Bronchial epithelial cell (primary cell): Measurements from ENCODE around the gene MTR. TPM values are rescaled to one million over a fixed set of nuclear protein-coding genes. Genes with fewer than 3 reads are reported as not detected.

Experiments
- DNase-seq: peaks from one replicate; pipeline ENCODE4 v3.0.0-alpha.2; 2010; ENCODE audit warnings: low read depth
- FAIRE-seq: peaks from 2 replicates; lab custom pipeline; 2011; peaks lifted over from hg19 to GRCh38; lab: Jason Lieb, UNC
- H3K27me3 ChIP-seq: 2 replicates; pipeline ENCODE4 v1.5.1; 2011; ENCODE audit warnings: low read length; ENCODE audit not compliant: control insufficient read depth, insufficient read depth
- H3K36me3 ChIP-seq: 2 replicates; pipeline ENCODE4 v1.5.1; 2011; ENCODE audit warnings: low read length; ENCODE audit not compliant: control insufficient read depth, insufficient read depth
- H3K4me3 ChIP-seq: 2 replicates; pipeline ENCODE4 v1.5.1; 2011; ENCODE audit warnings: mild to moderate bottlenecking, low read depth, low read length, control low read depth
- total RNA-seq: library from RNA; depleted of rRNA; stranded (reverse); fragments of >200 nt; gene quantifications from 2 replicates; pipeline ENCODE4 v1.2.1, GENCODE V29; 2014
- TF ChIP-seq, protein P1 (sequence below): IDR thresholded peaks from 2 replicates; pipeline ENCODE4 v1.5.1; 2011; ENCODE audit warnings: mild to moderate bottlenecking, moderate library complexity, low read length, control low read depth, inconsistent platforms; ENCODE audit not compliant: insufficient read depth, severe bottlenecking

The MTR gene
- total RNA-seq, 1 donor from 2014 or later = 13.4 TPM

DNA sequence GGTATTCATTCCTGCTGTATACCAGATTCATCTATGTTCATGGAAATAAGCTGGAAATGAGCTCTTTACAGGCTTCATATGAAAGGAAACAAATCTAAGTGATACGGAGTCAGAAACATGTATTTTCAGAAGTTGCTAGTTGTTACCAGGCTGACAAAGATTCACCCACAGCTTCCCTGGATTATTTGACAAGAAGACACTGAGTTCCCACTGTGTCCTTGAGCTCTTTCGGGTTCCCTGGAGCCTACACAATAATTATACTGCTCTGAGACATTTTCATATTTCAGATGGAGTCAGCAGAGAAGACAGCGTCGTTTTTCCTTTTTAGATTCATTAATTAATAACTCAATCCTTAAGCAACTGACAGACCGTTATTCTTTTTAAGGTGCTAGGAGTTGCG, 29.3 kb upstream of the MTR start:
- Histone ChIP-seq H3K4me3 (no peak overlapping the region), H3K36me3 (no peaks in the 10 kb centered on the region), H3K27me3 (no peaks in the 10 kb centered on the region)
- FAIRE-seq = no peak
- TF ChIP-seq, protein P1, sequence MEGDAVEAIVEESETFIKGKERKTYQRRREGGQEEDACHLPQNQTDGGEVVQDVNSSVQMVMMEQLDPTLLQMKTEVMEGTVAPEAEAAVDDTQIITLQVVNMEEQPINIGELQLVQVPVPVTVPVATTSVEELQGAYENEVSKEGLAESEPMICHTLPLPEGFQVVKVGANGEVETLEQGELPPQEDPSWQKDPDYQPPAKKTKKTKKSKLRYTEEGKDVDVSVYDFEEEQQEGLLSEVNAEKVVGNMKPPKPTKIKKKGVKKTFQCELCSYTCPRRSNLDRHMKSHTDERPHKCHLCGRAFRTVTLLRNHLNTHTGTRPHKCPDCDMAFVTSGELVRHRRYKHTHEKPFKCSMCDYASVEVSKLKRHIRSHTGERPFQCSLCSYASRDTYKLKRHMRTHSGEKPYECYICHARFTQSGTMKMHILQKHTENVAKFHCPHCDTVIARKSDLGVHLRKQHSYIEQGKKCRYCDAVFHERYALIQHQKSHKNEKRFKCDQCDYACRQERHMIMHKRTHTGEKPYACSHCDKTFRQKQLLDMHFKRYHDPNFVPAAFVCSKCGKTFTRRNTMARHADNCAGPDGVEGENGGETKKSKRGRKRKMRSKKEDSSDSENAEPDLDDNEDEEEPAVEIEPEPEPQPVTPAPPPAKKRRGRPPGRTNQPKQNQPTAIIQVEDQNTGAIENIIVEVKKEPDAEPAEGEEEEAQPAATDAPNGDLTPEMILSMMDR = no peak
- DNase-seq = no peak

DNA sequence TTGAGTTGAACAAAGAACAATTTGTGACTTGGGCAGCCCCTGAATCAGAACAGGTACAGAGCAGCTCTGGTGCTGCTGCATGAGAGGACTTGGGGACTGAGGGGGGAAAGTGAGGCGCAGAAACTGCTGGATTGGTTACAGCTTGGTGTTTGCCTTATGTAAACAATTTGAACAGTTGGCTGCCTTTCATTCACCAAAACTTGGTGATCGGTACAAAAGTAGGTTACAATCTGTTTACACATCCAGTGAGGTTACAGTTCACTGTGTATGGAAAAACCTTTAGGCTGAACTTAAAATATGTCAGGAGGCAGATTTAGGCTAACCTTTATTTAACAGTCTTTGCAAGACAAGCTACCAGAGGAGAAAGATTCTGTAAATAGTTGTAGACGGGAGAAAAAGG, 28.6 kb upstream of the MTR start:
- no peaks in the 10 kb centered on the region for H3K27me3 ChIP-seq
- no peak for FAIRE-seq

DNA sequence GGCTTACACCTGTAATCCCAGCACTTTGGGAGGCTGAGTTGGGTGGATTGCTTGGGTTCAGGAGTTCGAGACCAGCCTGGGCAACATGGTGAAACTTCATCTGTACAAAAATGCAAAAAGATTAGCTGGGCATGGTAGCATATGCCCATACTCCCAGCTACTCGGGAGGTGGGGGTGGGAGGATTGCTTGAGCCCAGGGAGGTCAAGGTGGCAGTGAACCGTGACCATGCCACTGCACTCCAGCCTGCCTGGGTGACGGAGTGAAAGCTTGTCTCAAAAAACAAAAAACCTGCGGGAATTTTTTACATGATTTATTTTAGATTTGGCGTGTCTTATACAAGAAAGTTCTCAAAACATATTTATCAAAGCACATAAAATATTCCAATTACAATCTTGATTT, 27.8 kb upstream of the MTR start:
- no peaks in the 10 kb centered on the region for H3K27me3 ChIP-seq
- no peak for DNase-seq
- TF ChIP-seq, protein P1 = no peak
- FAIRE-seq = no peak
- no peak overlapping the region for H3K4me3 ChIP-seq
- no peaks in the 10 kb centered on the region for H3K36me3 ChIP-seq

More for the DNA sequence above, 28.6 kb upstream of the MTR start:
- Histone ChIP-seq H3K36me3 (no peaks in the 10 kb centered on the region), H3K4me3 (no peak overlapping the region)
- TF ChIP-seq, protein P1 = no peak
- DNase-seq = no peak

DNA sequence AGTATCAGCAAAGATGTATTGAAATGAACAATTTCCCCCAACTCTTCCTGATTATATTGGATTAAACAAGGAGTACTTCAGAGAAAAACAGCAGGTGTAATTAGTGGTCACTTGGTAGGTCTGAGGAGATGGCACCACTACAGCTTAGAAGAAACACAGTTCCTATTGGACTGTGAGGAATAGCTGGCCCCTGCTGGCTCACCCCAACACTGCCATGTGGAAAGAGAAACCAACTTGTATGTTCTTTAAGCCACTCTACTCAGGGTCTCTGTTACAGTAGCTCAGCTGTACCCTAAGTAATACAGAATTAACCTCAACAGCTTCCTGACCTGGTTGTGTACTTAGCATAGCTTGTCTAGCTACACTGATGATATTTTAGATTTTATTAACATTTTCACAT, 26.5 kb upstream of the MTR start:
- FAIRE-seq (no peak), DNase-seq (no peak)

DNA sequence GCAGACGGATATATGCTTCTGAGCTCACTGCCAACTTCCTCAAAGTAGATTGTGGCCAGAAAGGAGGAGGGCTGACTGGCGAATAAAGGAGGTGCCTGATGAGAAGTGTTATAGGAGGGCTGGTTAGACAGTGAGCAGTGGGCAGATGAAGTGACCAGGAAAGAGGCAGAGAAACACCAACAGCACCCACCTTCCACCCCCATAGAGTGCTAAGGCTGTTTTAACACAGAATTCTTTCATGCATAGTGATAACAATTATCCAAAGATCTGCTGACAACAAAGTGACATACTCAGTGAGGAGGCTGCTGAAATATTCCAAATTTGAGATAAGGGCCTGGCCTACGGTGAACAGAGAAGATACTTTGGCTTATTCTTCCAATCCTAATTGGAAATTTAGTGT, 21.2 kb upstream of the MTR start:
- TF ChIP-seq, protein P1 = no peak

More for the DNA sequence above, 26.5 kb upstream of the MTR start:
- TF ChIP-seq, protein P1 = no peak
- no peaks in the 10 kb centered on the region for H3K36me3 ChIP-seq
- H3K27me3 ChIP-seq = no peaks in the 10 kb centered on the region
- H3K4me3 ChIP-seq = no peak overlapping the region

DNA sequence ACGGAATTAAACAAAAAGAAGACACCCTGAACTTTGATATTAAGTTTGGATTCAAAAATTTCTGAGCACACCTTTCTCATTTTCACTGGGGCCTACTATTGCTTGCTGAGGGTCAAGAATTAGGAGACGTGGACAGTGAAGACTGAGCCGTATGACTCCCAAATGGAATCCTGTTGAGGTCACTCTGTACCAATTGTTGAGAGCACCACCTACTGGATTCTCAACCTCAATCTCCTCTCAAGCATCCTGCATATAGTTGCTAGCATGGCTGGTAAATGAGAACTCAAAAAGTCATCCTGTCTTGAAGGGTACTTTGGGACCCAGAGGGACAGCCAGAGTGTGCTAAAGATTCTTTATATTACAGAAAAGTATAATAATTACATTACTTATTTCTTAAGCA, 20.2 kb upstream of the MTR start:
- Histone ChIP-seq H3K36me3 (no peaks in the 10 kb centered on the region), H3K27me3 (no peaks in the 10 kb centered on the region), H3K4me3 (no peak overlapping the region)
- TF ChIP-seq, protein P1 = peak; percentile 36
- FAIRE-seq (no peak), DNase-seq (peak; percentile 49)

More for the DNA sequence above, 21.2 kb upstream of the MTR start:
- Histone ChIP-seq H3K27me3 (no peaks in the 10 kb centered on the region), H3K36me3 (no peaks in the 10 kb centered on the region), H3K4me3 (no peak overlapping the region)
- FAIRE-seq (no peak), DNase-seq (no peak)
